ENCODE measurements around the gene CCNT2.

- TF ChIP-seq PATZ1 (CRISPR knock-in tag; IDR thresholded peaks at IDR 0.05; ENCODE audit: borderline replicate concordance) (no peak), RARB (CRISPR knock-in tag; IDR thresholded peaks at IDR 0.05) (no peak), ZFP30 (CRISPR knock-in tag; IDR thresholded peaks at IDR 0.05) (no peak), CSDC2 (CRISPR knock-in tag; IDR thresholded peaks at IDR 0.05) (no peak), ARNTL (CRISPR knock-in tag; IDR thresholded peaks at IDR 0.05; ENCODE audit: borderline replicate concordance, low read depth) (no peak), ZNF70 (CRISPR knock-in tag; IDR thresholded peaks at IDR 0.05) (no peak), TOX (CRISPR knock-in tag; IDR thresholded peaks at IDR 0.05; ENCODE audit: borderline replicate concordance) (no peak)
Measured at GRCh38 chr2:134934150-134934549, 15.5 kb downstream of the CCNT2 start.
